NCI-H2227 (cell line): ENCODE data around the gene PRRX2.
A peak's percentile ranks its signal among the peaks of the same experiment; 100 is the strongest.
"Not testable (repeated sequence)": the region's sequence is repeated elsewhere in the genome, so short reads cannot be mapped to it uniquely, and the experiment has no call there.

Experiments
- DNase-seq: peaks from one replicate; lab custom pipeline; 2025; ENCODE audit not compliant: unreplicated experiment; lab: John Stamatoyannopoulos, UW

Gene PRRX2

DNA sequence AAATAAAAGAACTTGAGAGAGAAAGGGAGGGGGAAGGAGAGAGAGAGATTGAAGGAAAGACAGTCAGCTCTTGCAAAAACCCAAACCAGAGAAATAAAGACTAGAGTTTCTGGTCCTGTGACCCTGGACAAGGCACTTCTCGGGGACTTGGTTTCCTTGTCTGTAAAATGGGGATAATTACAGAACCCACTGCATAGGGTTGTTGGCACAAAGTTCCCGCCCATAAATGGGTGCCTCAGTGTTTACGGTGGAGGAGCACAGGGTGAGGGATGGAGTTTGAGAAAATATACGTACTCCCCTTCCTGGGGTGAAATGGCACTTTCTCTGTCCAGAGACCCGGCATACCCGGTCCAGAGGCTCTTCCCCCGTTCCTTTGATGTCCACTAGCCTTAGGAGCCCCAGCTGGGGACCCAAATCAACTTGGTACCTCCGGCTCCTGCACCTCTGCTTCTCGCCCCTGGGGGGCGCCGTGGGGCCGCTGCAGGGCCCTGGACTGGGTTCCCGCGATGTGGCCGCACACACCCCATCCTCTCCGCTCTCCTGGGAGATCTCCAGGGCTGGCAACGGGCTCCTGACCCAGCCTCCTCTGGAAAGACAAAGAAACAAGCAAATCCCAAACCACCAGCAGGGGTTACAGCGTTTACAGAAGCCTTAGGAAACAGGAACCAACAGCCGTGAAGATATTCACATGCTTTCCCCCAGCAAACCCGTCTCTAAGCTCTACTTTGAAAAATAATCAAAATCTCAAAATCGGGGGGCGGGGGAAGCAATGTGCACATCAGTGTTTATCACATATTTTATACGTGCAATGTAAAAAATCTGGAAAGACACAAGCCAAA, 61.1 kb downstream of the PRRX2 start:
- DNase-seq, result peak; percentile 80

DNA sequence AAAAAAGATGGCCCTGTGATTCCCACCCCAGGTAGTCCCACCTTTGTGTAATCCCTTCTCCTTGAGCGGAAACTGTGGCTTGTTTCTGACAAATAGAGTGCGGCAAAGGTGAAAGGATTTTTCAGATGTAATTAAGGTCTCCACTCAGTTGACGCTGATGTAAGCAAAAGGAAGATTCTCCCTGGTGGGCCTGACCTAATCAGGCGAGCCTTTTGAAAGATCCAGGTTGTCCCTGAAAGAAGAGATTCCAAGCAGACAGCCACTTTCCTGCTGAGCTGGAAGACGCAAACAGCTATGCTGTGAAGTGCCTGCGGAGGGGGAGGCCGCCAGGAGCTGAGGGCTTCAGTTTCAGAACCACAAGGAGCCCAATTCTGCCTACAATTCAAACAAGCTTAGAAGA, 63.3 kb downstream of the PRRX2 start:
- no peak for DNase-seq

DNA sequence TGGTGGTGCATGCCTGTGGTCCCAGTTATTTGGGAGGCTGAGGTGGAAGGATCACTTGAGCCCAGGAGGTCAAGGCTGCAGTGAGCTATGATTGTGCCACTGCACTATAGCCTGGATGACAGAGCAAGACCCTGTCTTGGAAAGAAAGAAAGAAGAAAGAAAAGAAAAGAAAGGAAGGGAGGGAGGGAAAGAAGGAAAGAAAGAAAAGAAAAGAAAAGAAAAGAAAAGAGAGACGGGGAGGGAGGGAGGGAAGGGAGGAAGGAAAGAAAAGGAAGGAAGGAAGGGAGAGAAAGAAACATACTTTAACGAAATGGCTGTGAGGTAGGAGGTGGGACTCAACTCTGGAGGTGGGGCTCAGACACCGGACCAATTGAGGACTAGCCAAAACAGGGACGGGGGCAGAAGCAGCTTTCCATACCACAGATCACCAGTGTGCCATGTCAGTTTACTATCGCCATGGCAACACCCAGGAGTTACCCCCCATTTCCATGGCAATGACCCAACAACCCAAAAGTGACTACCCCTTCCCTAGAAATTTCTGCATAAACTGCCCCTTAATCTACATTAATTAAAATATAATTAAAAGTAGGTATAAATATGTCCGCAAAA, 66.1 kb downstream of the PRRX2 start:
- DNase-seq, result no peak

DNA sequence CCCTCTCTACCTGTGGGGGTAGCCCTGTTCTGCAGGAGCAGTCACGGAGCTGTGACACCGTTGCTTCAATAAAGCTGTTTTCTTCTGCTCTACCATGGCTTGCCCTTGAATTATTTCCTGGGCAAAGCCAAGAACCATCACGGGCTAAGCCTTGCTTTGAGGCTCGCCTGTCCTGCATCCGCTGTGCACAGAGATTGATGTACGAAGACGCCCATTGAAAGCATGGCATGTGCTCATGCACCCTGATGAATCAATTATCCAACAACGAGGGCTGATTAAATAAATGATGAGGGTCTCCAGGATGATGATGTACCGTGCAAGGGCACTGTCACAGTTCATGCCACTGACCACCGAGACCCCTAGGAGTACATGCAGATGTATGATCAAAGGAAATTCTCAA, 66.7 kb downstream of the PRRX2 start:
- DNase-seq, result no peak

DNA sequence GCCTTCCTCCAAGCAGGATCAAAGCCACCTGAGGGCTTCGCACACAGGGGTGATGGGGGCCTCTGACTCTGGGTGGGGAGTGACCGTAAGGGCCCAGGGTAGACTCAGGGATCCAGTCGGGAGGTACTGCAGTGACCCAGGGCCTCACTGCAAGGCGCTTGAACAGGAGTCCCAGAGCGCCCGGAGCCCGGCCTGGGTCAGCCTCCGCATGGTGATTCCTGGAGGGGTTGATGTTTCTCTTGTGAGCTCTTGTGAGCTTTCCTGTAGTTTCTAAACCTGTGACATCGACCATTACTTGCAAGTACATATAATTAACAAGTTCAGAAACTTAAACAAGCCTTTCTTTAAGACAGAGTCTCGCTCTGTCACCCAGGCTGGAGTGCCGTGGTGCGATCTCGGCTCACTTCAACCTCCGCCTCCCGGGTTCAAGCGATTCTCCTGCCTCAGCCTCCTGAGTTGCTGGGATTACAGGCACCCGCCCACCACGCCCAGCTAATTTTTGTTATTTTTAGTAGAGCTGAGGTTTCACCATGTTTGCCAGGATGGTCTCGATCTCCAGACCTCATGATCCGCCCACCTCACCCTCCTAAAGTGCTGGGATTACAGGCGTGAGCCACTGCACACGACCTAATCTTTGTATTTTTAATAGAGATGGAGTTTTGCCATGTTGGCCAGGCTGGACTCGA, 67.6 kb downstream of the PRRX2 start:
- DNase-seq, result no peak

DNA sequence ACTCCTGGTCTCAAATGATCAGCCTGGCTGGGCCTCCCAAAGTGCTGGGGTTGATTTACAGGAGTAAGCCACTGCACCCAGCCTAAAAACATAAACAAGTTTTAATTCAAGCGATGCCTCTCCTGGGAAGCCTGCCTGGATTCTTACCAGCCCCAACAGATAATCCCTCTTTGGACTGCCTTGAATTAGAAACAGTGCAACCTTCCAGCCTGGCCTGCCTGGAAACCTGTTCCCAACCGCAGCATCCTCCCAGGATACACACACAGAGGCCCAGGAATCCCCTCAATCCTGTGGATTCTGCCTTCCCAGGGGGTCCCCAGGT, 68.1 kb downstream of the PRRX2 start:
- no peak for DNase-seq

DNA sequence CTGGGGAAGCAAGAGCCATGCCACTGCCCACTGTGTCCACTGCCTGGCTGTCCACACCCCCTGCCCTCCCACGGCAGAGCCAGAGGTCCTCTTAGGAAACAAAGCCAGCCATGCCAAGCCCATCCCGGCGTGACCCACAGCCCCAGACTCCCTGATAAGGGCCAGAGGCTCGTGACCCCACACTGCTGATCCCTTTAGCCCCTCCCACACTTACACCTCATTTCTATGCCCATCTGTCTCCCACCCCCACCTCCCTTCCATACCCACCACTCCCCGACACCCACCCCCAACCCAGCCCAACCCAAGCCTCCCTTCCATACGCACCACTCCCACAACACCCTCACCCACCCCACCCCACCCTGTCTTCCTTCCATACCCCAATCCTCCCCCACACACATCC, 70.1 kb downstream of the PRRX2 start:
- DNase-seq, result no peak

DNA sequence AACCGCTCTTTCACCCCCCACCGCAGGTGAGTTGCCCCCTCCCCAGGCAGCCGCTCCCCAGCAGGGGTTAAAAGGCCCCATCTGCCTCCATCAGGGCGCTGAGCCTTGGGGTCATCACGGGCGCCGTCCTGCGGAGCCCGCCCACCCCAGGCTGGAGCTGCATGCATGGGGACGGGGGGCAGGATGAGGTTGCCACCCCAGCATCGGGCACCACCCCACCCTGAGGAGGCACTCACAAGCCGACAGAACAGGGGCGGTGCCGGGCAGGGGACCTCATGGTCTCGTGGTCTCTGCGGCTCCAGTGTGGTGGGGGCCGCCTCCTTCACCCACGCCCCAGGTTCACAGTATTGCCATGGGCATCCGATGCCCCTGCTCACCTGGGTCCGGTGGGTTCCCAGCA, 70.9 kb downstream of the PRRX2 start:
- no peak for DNase-seq

DNA sequence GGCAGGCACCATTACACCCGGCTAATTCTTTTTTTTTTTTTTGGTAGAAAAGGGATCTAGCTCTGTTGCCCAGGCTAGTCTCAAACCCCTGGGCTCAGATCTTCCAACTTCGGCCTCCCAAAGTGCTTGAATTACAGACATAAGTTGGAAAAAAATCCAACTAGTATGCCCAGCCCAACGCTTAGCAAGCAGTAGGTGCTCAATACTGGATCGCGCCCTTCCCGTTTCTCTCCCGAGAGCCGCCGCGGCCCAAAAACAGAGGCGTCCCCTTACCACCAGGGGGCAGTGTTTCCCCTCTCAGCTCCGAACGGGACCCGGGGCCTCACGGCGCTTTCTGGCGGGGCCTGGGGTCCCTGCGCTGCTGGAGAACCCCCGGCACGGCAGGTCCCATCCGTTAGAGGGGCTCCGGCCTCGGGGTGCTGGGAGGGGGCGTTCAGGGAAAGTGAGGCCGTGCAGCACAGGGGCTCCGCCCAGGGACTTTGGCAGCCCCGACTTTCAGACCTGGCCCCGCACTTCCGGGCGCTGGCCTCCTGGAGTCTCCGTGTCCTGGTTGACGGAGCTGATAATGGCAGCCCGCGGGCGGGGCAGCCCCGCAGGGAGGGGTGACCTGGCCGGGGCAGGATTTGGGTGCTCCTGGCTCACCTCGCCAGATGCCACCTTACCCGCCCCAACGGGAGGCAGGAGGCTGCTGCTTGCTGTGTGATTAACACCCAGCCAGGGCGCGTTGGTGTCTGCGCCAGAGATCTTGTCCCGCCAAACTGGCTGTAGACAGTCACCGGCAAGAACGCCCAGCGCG, 72.2 kb downstream of the PRRX2 start:
- DNase-seq, result peak; percentile 86

DNA sequence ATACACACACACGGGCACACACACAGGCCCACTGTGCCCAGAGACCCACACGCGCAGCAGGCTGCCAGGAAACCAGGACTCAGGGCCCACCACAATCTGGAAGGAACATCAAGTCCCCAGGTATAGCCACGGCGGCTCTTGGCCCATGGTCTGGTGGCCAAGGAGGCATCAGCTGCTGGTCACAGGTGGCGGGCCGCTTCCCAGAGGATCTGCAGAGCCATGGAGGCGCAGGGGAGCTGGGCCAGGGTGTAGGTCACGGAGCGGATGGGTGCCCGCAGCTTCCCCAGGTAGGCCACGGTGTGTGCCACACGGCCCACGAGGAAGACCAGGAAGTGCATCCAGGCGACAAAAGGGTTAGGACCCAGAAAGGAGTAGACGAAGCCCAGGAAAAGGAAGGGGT, 74.0 kb downstream of the PRRX2 start:
- no peak for DNase-seq

DNA sequence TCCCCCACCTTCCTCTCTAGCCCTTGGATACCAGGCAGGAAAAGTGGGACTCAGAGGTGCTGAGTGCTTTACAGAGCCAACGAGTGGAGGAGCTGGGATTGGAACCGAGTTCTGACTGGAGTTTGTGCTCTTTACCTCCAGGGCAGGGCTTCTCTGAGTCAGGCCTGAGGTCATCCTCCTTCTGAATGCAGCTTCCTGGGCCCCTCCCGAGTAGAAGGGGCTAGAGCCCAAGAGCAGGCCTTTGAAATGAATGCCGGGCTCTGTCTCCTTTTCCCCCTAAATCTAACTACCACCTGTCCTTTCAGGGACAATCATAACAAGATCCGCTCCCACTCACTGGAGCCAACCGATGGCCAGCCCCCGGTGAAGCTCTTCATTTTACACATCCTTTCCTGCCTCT, 74.7 kb downstream of the PRRX2 start:
- DNase-seq, result no peak

DNA sequence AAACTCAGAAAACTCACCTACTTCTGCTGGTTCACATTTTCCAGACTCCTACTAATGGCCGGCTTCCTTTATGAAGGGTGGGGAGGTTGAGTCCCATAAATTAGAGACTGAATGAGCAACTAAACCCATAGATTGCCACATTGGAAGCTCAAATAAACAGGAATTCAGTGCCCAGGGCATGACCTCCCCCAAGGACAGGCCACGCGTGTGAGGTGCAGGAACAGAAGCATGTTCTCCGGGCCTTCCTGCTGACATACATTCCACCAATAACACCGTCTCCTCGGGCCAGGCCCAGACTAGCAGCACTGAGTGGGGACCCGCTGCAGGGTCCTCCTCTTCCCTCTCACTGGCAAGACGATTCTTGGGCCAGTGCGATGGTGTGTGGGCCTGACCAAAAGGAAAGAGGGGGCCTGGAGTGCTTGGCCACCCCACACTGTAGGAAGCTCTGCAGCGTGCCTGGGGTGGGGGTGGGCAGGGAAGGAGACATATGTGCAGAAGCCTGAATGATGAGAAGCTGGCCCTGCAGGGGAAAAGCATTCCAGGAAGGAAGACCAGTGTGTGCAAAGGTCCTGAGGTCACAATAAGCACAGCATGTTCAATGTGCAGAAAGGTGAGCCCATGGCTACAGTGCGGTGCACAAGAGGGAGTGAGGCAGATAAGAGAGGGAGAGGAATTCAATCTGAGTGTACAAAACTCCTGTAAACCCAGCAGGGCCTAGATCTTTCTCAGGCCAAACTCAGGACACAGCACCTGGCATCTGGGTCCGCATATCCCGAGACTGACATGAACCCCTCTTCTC, 75.4 kb downstream of the PRRX2 start:
- DNase-seq, result no peak

DNA sequence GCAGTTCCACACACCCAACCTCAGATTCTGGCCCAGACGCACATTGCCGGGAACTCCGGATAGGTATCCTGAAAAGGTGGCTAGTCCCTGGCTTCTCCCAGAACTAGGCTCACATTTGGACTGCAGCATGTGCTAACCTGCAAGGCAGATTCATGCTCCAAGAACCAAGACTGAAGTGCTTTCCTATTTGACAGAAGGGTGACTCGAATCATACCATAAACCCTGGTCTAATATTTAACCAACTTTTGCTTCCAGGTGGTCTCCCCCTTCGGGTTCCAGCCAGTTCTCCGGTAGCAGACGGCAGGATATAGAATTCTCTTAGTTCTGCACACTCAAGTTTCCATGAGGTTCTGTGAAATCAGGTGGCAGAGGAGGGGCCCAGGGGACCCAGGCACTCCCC, 79.8 kb downstream of the PRRX2 start:
- DNase-seq, result no peak

DNA sequence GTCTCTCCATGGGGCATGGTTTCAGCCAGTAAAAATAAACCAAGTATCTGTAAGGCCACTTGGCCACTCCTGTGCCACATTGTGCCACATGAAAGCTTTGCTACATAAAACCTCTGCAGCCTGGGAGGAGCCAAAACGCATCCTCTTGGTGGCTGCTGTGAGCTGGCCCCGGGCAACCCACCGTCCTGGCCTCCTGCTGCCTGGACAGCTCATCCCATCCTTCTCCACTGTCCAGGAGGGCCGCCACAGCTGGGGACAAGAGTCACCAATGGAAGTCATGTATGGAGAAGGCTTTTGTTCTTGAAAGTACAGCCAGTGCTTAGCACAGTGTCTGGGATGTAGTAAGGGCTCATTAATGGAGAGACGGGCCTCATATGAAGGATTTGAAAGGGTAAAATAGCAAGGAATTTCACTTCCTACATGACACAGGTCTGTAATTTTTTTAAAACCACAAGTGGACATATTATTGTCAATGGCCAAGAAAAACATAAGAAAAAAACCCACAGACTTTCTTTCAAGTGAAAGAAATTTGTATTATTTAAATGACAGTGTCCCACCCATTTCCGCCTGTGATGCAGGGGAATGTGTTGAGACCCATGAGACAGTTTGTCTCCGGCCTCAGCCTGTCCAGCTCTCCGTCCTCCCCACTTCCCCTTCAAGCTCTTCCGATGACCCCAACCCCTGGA, 80.8 kb downstream of the PRRX2 start:
- DNase-seq, result no peak

DNA sequence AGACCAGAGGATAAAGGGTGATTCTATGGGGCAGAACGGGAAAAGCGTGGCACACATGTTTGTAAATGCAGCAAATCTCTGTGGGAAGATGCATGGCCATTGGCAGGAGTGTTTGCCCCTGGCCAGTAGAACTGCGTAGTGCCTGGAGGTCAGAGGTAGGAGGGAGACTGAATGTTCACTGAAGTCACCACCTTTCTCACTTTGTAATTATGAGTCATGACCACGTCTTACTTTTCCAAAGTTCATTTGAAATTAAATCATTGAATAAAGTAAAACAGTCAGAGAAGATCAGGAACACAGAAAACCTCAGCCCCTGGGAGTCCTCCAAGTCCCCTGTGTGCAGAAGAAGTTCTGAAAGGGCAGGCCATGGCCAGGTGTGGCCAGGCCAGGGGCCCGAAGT, 82.8 kb downstream of the PRRX2 start:
- DNase-seq, result no peak

DNA sequence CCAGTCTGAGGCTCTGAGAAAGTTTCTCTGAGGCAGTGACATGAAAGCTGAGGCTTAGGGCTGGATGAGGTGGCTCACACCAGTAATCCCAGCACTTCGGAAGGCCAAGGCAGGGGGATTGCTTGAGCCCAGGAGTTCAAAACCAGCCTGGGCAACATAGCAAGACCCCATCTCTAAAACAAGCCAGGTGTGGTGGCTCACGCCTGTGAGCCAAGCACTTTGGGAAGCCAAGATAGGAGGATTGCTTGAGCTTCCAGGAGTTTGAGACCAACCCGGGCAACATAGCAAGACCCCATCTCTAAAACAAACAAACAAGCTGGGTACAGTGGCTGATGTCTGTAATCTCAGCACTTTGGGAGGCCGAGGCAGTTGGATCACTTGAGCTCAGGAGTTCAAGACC, 83.6 kb downstream of the PRRX2 start:
- not testable (repeated sequence) for DNase-seq

DNA sequence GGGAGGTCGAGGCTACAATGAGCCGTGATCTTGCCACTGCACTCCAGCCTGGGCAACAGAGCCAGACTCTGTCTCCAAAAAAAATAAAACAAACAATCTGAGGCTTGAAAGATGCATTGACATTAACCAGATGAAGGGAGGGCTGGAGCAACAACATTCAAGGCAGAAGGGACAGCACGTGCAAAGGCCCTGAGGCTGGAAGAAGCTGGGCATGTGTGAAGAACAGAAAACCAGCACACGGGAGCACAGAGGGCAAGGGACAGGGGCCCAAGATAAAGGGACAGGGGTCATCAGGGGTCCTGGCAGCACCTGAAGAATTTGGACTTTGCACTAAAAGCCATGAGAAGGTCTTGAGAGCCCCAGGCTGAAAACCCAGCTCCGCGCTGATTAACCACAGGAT, 84.1 kb downstream of the PRRX2 start:
- no peak for DNase-seq

DNA sequence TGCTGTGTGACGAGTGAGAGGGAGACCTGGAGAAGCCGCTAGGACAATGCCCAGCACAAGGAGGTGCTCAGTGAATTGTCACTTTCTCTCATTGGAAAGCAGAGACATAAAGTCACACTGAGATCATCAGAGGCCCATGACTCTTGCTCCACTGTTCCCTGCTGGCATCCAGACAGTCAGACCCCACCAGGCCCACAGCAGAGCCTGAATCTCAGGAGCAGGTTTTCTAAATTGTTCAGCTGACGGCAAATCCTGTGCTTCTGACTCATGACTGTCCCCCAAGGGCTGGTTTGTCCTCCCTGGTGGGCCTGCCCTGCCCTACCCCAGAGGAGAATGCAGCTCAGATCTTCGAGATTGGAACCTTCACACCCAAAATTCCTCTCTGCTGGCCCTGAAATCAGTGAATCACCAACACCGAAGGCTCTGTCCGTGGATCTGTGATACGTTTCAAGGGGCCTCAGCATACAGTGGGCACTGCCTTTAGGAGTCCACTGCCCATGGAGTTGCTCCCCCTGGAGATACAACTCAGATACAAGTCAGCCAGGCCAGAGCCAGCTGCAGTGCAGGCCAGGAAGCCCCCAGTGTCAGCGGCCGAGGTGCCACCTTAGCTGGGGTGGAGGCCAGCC, 84.7 kb downstream of the PRRX2 start:
- DNase-seq, result no peak

DNA sequence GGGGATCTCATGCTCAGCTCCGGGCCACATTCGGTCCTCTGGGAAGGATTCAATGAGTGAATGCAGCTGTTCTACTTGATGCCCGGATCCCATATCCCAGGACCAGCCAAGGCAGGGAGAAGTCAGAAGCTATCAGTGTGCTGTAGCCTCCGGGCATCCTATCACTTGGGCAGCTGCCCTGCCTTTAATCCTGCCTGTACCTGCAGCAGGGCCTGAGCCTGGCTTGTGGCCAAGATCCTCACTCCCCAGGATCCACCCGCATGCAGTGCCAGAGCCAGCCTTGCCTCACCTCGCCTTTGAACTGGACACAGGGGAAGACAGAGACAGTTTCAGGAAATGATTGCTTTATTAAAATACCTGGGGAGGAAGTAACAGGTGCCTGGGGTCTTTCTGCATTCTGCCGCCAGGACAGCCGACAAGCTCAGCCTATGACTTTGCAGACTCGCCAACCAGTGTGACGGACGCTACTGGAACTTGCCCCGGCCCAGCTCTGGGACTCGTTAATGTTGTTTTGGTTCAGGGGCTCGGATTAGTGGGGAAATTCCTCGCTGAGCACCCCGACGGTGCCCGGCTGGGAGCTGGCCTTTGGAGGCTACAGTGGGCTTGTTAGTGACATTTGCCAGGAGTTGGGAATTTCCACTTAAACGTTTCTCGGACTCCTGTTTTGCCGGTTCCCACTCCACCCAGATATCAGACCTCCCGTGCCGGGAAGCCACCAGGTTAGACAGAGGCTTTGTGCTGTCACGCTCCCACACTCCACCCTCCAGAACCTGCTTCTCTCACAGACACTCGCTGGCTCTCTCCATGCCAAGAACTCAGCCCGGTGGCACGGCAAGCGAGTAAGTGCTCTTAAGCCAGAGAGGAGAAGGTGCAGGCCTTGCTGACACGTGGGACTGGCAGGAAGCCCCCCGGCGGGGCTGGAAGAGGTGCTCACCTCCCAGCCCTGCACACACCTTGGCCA, 86.7 kb downstream of the PRRX2 start:
- DNase-seq, result no peak
